GM18951 (cell line): ENCODE results near the gene PLCH2.

ENCODE experiments used
- POLR2A ChIP-seq: IDR thresholded peaks from 4 replicates; pipeline ENCODE4 v1.6.1; 2011; ENCODE audit warnings: mild to moderate bottlenecking; ENCODE audit not compliant: insufficient read length, insufficient read depth; ENCODE audit errors: extremely low read depth
- in situ Hi-C: fragments of 300-500 bp; cut with MboI; formaldehyde crosslinking; loops from one replicate; pipeline ENCODE4 v1.12.0; 2022; ENCODE audit warnings: low sequenced_read_pairs, mixed read lengths, inconsistent platforms; ENCODE audit not compliant: unreplicated experiment

Gene PLCH2

DNA sequence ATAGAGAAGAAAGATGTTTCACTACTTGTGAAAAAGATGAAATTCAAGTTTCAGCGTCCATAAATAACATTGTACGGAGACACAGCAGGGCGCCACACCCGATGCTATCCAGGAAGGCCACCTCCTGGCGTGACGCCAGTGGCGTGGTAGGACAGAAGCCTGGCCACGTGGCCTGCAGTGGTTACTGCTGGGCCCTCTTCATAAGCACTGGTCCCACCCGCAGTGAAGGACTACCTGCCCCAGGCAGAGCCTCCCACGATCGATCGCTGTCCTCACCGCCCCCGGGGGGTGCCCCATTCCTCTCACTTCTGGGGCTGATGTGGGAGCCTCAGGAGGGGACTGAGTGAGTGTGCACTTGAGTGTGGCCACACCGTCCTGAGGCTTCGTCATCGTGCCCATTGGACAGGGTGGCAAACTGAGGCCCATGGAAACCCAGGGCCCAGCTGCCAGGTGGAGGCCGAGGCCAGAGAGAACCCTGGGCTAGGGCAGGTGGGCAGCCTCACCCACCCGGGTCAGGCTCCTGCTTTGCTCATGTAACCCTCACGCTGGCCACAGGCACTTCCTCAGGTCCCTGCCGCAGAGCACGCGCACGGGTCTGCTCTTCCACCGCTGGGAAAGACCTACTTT, 65.6 kb downstream of the PLCH2 start:
- no peak for TF ChIP-seq POLR2A
- in situ Hi-C loops, result loop anchor here (25.0 kb wide), 1 partner anchor 129 kb away; the partner anchor contains the start of gene PEX10

DNA sequence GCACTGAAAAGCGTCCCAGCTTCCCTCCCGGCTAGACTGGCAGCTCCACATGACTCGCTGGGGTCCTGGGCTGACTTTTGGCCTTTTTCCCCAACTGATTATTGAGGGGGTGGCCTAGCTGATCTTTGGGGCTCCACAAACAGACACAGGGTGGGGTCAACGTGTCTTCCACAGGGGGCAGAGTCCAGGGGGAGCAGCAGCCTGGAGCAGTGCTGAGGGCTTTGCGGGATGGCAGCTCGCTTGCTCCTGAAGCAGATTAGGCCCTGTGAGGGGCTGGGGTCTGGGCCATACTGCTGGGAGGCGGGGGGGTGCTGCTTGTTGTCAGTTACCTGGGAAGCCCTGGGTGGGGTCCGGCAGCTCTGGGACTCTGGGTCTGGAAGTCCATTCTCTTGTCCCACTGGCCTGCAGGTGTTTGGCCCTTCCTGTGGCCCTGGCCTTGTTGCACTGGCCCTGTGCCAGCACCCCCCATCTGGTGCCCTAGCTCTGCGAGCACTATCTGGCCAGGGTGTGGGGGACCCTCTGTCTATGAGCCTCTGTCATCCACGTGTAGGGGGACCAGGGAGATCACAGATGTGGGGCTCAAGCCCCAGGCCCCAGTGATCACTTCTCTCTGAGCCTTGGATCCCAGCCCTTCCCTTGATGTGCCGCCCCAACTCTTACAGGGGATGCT, 66.3 kb downstream of the PLCH2 start:
- in situ Hi-C loops, result loop anchor here (25.0 kb wide), 1 partner anchor 130 kb away; the partner anchor contains the start of gene PEX10
- TF ChIP-seq POLR2A, result no peak

DNA sequence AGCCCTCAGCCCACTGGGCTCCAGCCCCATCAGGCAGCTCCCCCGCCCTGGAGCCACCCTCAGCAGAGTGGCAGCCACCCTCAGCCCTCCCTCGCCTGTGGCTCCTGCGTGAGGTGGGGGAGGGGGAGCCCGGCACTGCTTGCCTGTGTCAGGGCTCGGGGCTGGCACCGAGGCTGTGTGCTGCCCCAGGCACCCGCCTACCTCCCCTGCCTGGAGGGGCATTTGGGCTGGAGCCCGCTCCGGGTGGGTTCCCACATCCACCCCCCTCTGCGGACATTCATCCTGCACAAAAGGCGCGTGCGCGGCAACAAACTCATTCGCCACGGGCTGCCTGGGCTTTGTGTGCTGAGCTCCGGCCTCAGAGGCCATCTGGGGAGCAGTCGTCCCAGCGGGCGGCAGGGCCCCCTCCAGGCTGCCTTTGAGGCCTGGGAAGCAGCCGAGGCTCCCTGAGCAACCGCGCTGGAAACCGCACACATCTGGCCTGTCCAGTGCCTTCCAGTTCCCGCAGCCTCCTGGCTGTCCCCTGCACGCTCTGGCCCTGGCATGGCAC, 67.5 kb downstream of the PLCH2 start:
- in situ Hi-C loops, result loop anchor here (25.0 kb wide), 1 partner anchor 131 kb away; the partner anchor contains the start of gene PEX10
- no peak for TF ChIP-seq POLR2A

DNA sequence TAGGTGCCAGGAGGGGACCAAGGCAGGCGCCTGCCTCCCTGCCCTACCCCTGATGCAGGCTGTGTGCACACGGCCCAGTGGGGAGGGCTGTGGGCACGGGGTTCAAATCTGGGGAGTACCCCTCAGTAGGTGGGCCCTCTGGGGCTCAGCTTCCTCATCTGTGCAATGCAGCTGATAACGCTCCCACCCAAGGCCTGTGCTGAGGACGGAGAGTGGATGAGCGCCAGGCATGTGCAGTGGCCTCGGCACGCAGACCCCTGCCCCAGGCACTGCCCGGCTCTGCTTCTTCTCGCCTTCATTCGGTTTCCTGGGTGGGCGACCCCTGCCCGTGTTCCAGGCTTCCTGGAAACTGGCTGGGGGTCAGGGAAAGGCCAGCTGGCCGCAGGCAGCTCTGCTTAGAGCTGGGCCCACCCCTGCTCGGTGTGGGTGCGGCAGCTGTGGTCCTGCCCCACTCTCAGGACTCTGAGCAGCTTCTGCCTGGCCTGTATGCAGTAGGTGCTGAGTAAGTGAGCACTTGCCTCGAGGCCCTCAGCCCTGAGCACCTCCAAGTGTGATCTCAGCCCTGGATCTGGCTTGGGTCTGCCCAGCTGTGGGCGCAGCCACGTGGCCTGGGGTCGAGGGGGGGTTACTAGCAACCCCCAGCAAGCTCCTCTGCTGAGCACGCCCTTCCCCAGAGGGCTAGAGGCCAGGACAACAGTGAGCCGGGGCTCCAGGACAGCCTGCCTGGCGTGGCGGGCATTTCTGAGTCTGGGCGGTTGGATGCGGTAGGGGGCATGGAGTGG, 68.2 kb downstream of the PLCH2 start:
- no peak for TF ChIP-seq POLR2A
- in situ Hi-C loops, result loop anchor here (25.0 kb wide), 1 partner anchor 132 kb away; the partner anchor contains the start of gene PEX10

DNA sequence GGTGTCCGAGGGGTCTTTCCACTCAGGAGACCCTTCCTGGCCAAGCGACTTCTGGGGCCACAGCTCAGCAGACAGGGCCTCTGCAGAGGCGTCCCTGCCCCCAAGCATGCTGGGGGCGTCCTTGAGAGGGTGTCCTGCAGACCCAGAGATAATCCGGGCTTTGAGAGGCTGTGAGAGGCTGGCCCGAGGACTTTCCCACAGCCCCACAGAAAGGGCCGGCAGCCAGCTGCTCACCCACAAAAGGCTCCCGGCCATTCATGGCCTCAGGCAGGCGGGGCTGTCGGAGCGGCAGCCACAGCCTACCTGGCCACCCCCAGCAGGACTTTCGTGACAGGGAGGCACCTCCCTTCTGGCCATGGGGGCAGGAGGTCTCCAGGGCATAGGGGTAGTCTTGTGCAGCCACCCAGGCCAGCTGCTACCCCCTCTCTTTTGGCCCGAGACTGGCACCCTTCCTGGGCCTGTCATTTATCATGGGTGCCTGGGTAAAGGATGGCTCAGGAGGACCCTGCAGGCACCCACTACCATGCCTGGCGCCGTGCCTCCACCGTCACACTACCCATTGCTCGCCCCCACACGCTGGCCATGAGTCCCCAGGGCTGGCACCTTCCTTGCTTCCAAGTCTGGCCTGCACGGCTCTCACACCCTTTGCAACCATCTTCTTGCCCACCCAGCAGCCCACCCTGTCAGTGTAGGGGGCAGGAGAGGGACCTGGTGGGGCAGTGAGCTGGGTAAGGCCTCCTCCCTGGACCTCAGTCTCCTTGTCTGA, 69.0 kb downstream of the PLCH2 start:
- TF ChIP-seq POLR2A, result no peak
- in situ Hi-C loops, result loop anchor here (25.0 kb wide), 1 partner anchor 133 kb away; the partner anchor contains the start of gene PEX10

GRCh38 chr1:2545754-2546514, 69.8 kb downstream of the PLCH2 start:
- in situ Hi-C loops, result loop anchor here (25.0 kb wide), 1 partner anchor 134 kb away; the partner anchor contains the start of gene PEX10
- peak; percentile 97 for TF ChIP-seq POLR2A

DNA sequence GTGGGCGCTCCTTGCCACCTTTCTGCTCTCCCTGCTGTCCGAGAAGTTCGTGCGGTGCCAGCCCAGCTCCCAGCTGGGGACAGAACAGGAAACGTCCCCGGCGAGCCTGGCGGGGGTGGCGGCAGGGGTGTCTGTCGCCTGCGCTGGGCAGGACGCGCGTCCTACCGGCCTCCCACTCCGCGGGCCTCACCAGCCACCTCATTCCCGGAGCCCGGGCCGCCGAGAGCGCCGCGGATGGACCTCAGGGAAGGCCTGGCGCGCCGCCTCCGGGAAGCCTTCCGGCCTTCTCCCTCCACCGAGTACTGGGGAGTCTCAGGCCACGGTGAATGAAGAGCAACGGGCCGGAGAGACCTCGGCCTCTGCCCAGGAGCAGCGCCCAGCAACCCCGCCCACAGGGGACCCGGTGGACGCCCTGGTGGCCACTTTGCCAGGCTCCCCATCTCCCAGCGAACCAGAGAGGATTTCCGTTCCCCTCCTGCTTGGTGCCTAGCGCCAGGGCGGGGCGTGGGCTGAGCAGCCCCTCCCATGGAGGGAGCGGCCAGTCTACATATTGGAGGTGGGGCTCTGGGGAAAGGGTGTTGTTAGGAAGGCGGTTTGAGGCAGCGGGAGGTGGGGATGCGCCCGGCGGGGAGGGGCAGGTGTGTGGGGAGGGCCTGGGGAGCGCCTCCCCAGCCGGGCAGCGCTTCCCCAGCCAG, 70.6 kb downstream of the PLCH2 start:
- in situ Hi-C loops, result loop anchor here (25.0 kb wide), 1 partner anchor 134 kb away; the partner anchor contains the start of gene PEX10
- no peak for TF ChIP-seq POLR2A

GRCh38 chr1:2547210-2548067, 71.3 kb downstream of the PLCH2 start:
- in situ Hi-C loops, result loop anchor here (25.0 kb wide), 1 partner anchor 135 kb away; the partner anchor contains the start of gene PEX10
- TF ChIP-seq POLR2A, result peak; percentile 36

- in situ Hi-C loops, result loop anchor here (25.0 kb wide), 1 partner anchor 136 kb away; the partner anchor contains the start of gene PEX10
- TF ChIP-seq POLR2A, result no peak
Observed at GRCh38 chr1:2548068-2548589, 72.0 kb downstream of the PLCH2 start.

- in situ Hi-C loops, result loop anchor here (25.0 kb wide), 2 partner anchors 137 to 362 kb away; partner anchors contain the start of genes FAAP20 and PEX10
Observed at GRCh38 chr1:2549367-2550029, 73.4 kb downstream of the PLCH2 start.

DNA sequence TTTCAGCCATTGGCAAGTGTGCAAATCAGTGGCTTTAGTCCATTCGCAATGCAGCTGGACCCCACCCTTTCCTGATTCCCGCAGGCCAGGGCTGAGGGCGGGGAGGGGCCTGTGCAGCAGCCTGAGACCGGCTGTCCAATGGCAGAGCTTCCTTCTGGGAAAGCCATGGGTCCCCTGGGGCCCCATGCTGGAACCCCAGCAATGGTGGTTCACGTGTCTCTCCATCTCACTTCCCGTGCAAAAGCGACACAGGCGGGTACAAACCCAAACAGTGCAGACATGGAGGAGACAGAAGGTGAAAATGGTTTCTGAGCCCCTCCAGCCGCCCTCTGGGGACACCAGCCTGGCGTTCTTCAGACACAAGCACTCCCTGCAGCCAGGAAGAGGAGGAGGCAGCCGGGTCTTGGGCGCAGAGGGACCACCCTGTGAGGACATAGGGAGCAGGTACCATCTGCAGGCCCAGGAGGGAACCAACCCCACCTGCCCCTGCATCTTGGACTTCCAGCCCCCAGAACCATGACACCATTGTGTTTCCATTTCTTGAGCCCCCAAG, 74.3 kb downstream of the PLCH2 start:
- in situ Hi-C loops, result loop anchor here (25.0 kb wide), 1 partner anchor 363 kb away; the partner anchor contains the start of gene FAAP20

DNA sequence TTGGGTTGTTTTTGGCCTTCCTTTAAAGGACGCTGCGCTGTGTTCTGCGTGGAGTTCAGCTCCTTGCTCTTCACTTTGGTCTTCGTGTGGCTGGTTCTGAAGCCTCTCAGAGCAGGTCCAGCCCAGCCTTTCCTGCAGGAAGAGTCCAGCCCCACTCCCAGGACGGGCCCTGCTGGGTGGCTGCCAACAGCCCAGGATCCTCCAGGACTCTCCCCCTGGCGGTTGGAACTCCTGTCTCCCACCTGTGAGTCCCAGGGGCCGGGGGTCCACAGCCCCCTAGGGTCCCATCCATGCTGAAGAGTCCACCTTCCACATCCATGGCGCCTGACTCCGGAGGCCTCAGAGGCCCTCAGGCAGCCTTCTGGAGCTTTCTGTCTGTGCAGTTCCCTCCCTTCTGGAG, 75.5 kb downstream of the PLCH2 start:
- in situ Hi-C loops, result loop anchor here (25.0 kb wide), 1 partner anchor 364 kb away; the partner anchor contains the start of gene FAAP20
